ENCODE measurements around the gene IQCB1.

DNA sequence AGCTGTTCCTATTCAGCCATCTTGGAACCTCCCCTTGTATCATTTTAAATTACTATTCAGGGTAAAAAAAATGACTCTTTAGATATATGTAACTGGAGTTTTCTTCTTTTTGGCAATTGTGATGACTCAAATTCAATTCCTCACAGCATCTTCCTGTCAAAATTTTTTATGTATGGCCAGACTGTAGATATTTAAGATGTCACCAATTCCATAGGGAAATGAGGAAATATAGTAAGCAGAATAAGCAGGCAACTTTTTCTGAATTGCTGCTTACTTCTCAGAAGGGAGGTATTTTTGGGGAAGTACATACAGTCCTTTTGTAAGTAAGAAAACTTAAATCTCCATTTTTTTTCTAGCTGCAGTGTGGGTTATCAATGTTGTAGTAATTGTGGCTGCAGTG is 28.9 kb upstream of the IQCB1 start:
- TF ChIP-seq CTCF (IDR thresholded peaks at IDR 0.05) (no peak), POLR2A (IDR thresholded peaks at IDR 0.05) (no peak)

Data from lower leg skin (tissue), 3 donors.